NCI-H526 (cell line): Measurements from ENCODE around the gene DENND2A.
"Not testable (repeated sequence)": the region's sequence is repeated elsewhere in the genome, so short reads cannot be mapped to it uniquely, and the experiment has no call there.

Source experiments
- DNase-seq, 2 experiments: peaks; one replicate each; lab custom pipeline; 2025; lab: John Stamatoyannopoulos, UW

DENND2A gene

GRCh38 chr7:140591180-140591902 is 49.3 kb downstream of the DENND2A start:
- no peak for DNase-seq

GRCh38 chr7:140587243-140587642 is 53.4 kb downstream of the DENND2A start:
- DNase-seq = no peak

DNA sequence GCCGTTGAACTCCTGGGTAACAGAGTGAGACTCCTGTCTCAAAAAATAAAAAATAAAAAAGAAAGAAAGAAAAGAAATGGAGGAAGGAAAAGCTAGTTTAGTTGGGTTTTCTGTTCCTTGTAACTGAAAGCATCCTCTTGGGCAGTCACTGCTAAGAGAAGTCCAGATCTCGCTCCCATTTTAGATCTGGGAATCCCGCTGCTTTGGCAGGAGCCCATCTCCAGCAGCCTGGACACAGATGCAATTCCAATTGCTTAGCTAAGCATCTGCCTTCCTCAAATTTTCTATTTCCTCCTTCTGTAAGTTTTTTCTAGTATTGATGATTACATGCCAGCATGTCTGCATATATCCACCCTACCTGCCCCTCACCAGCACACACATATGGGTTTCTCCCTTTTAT is 54.1 kb downstream of the DENND2A start:
- no peak for DNase-seq

GRCh38 chr7:140585333-140585732 is 55.3 kb downstream of the DENND2A start:
- no peak for DNase-seq

DNA sequence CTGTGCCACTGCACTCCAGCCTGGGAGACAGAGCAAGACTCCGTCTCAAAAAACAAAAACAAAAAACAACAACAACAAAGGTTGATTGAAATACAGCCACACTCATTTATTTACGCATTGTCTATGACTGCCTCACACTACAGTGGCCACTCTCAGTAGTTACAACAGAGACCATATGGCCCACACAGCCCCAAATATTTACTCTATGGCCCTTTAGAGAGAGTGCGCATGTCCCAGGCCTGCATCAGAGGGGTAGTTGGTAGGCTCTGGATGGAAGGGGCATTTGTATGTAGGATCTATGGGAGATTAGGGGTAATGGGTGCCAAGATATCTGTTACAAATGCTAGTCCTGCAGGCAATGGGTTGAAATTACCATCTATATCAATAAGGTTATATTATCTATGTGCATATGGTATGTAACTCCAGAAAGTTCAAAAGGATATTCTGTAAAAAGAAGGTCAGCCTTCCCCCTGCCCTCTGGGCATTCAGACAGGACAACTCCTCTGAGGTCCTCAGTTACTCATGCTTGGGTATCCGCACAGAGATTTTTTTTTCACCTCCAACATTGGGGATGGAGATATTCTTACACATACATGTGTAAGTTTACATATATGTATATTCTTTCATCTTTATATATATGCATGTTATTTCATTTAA is 56.3 kb downstream of the DENND2A start:
- no peak for DNase-seq

GRCh38 chr7:140581411-140581810 is 59.2 kb downstream of the DENND2A start:
- DNase-seq = no peak

GRCh38 chr7:140577651-140578050 is 63.0 kb downstream of the DENND2A start:
- no peak for DNase-seq

GRCh38 chr7:140576589-140576988 is 64.0 kb downstream of the DENND2A start:
- no peak for DNase-seq

DNA sequence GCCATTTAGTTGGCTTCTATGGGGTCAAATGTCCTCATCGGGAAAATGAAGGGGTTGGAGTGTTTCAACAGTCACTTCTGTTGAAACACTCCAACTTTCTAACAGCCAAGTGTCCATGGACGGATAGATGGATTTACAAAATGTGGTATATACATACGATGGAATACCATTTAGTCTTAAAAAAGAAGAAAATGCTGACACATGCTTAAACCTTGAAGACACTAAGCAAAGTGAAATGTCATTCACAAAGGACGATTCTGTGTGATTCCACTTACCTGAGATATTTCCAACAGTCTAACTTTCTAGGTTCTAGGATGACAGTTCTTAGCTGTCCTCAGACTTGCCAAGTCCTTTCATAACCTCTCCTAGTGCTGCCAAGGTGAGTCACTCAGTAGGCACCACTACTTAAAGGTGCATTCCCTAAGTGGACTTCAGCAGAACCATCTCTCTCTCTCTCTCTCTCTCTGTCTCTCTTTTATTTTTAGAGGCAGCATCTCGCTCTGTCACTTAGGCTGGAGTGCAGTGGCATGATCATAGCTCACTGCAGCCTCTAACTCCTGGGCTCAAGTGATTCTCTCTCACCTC is 69.0 kb downstream of the DENND2A start:
- DNase-seq = no peak

- no peak for DNase-seq
Observed at GRCh38 chr7:140570120-140570519, 70.5 kb downstream of the DENND2A start.

- DNase-seq = no peak
Observed at GRCh38 chr7:140568021-140568813, 72.4 kb downstream of the DENND2A start.

DNA sequence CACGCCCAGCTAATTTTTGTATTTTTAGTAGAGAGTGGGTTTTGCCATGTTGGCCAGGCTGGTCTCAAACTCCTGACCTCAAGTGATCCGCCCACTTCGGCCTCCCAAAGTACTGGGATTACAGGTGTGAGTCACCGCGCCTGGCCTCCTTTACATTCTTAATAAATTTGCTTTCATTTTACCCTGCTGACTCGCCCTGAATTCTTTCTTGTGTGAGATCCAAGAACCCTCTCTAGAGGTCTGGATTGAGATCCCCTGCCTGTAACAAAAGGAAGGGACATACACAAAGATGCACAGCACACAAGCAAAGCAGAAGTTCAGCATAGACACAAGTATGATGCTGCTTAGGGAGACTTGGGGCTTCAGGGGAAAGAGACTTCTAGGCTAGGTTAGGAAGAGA is 74.4 kb downstream of the DENND2A start:
- not testable (repeated sequence) for DNase-seq

GRCh38 chr7:140565761-140566160 is 74.9 kb downstream of the DENND2A start:
- not testable (repeated sequence) for DNase-seq

DNA sequence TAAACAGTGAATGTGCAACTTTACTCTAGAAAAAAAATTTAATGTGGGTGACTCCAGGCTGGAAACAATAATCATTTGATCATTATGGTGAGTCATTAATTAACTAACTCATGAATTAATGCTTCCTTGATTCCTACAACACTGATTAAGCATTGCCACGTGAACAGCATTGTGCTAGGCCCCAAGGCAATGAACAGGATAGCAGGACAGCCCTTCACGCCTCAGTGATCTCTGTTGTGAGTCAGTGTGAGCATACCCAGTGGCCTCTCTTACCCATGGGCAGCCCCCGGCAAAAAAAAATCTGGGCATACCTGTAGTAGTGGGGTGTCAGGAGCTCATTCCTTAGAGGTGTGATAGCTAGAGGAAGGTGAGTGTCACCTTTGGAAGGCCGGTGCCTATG is 76.0 kb downstream of the DENND2A start:
- peak; percentile 32 to 58 for DNase-seq

- DNase-seq = peak in 1 of 2 experiments; percentile 4
Observed at GRCh38 chr7:140562926-140563481, 77.6 kb downstream of the DENND2A start.

- DNase-seq = no peak
Observed at GRCh38 chr7:140559410-140559809, 81.2 kb downstream of the DENND2A start.

DNA sequence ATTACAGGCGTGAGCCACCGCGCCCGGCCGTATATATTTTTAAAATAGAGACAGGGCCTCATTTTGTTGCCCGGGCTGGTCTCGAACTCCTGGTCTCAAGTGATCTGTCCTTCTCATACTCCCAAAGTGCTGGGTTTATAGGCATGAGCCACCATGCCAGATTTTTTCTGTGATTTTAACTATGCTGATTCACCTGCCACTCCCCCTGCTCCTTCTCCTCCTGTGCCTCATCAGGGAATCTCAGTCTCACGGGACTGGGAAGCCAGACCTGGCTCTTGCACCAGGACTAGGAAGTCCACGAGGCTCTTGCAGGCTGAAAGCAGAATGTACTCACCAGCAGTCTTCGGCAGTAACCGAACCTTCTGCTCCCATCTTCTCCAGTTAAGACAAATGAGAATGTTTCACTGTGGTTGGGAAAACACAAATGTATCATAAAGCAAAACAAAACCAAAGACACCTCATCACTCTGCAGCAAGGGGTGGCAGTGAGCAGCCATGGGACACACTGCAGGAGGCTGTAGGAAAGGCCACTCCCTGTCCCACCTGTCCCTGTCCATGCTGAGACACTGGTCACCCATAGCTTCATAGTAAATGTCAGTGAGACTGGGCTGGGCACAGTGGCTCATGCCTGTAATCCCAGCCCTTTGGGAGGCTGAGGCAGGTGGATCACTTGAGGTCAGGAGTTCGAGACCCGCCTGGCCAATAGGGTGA is 82.6 kb downstream of the DENND2A start:
- DNase-seq = no peak

DNA sequence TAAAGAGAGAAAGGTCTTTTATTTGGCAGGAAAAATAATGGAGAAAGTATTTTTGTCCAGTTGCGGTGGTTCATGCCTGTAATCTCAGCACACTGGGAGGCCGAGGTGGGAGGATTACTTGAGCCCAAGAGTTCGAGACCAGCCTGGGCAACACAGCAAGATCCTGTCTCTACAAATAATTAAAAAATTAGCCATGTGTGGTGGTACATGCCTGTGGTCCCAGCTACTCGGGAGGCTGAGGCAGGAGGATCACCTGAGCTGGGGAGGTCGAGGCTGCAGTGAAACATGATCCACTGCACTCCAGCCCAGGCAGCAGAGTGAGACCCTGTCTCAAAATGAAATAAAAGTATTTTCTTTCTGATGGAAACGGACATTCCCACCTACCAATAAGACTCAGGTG is 83.5 kb downstream of the DENND2A start:
- no peak for DNase-seq

DNA sequence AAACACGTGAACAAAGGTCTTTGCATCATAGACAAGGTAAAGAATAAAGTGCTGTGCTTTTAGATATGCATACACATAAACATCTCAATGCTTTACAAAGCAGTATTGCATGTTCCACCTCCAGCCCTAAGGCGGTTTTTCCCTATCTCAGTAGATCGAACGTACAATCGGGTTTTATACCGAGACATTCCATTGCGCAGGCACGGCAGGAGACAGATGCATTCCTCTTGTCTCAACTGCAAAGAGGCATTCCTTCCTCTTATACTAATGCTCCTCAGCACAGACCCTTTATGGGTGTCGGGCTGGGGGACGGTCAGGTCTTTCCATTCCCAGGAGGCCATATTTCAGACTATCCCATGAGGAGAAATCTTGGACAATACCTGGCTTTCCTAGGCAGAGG is 87.4 kb downstream of the DENND2A start:
- DNase-seq = not testable (repeated sequence)

- DNase-seq = no peak
Observed at GRCh38 chr7:140552240-140552679, 88.4 kb downstream of the DENND2A start.
